ENCODE measurements around the gene TRPV2.
A peak's percentile ranks its signal among the peaks of the same experiment; 100 is the strongest.

TRPV2 gene

GRCh38 chr17:16415031-16415924 is at the start of gene TRPV2:
TSS of gene TRPV2 (plus strand) at chr17:16415571. CDS start at chr17:16417669, 2,098 bp downstream.
- peak; percentile 91 for TF ChIP-seq CTCF (IDR thresholded peaks at IDR 0.05; ENCODE audit: insufficient read depth, low read depth, low read length, missing control alignments)
- peak within 1 kb of the TSS; percentile 92 for H3K4me3 ChIP-seq (ENCODE audit: low read depth, low read length)
- peak; percentile 86 for DNase-seq (ENCODE audit: low read depth)

GRCh38 chr17:16371742-16372141 is 43.6 kb upstream of the TRPV2 start:
- DNase-seq (ENCODE audit: low read depth), result no peak
- H3K4me3 ChIP-seq (ENCODE audit: low read depth, low read length), result no peak overlapping the region
- no peak for TF ChIP-seq CTCF (IDR thresholded peaks at IDR 0.05; ENCODE audit: insufficient read depth, low read depth, low read length, missing control alignments)

GRCh38 chr17:16374146-16374938 is 41.0 kb upstream of the TRPV2 start:
- TF ChIP-seq CTCF (IDR thresholded peaks at IDR 0.05; ENCODE audit: insufficient read depth, low read depth, low read length, missing control alignments), result no peak
- H3K4me3 ChIP-seq (ENCODE audit: low read depth, low read length), result no peak overlapping the region
- DNase-seq (ENCODE audit: low read depth), result no peak

- no peak for TF ChIP-seq CTCF (IDR thresholded peaks at IDR 0.05; ENCODE audit: insufficient read depth, low read depth, low read length, missing control alignments)
- DNase-seq (ENCODE audit: low read depth), result no peak
- H3K4me3 ChIP-seq (ENCODE audit: low read depth, low read length), result no peak overlapping the region
These were observed 37.4 kb upstream of the TRPV2 start for GRCh38 chr17:16377941-16378341.

- no peak overlapping the region for H3K4me3 ChIP-seq (ENCODE audit: low read depth, low read length)
- TF ChIP-seq CTCF (IDR thresholded peaks at IDR 0.05; ENCODE audit: insufficient read depth, low read depth, low read length, missing control alignments), result no peak
These were observed 36.6 kb upstream of the TRPV2 start for GRCh38 chr17:16378636-16379282.

GRCh38 chr17:16379654-16380053 is 35.7 kb upstream of the TRPV2 start:
- no peak for TF ChIP-seq CTCF (IDR thresholded peaks at IDR 0.05; ENCODE audit: insufficient read depth, low read depth, low read length, missing control alignments)
- no peak for DNase-seq (ENCODE audit: low read depth)
- H3K4me3 ChIP-seq (ENCODE audit: low read depth, low read length), result no peak overlapping the region

More at GRCh38 chr17:16378636-16379282, 36.6 kb upstream of the TRPV2 start:
- no peak for DNase-seq (ENCODE audit: low read depth)
